Measurements from ENCODE around the gene ZNF143.
"Not testable (repeated sequence)": the region's sequence is repeated elsewhere in the genome, so short reads cannot be mapped to it uniquely, and the experiment has no call there.

Gene ZNF143

GRCh38 chr11:9533736-9534473 lies 73.1 kb downstream of the ZNF143 start:
- Histone ChIP-seq H3K9me2 (replicated peaks; ENCODE audit: control insufficient read depth, low read length) (no peaks in the 10 kb centered on the region), H3K36me3 (ENCODE audit: control insufficient read depth, low read length) (peaks cover 1% of the 10 kb centered on the region; the same call in 1 of the 2 replicates), H3F3A (ENCODE audit: control insufficient read depth, insufficient read depth) (peaks cover 6% of the 10 kb centered on the region; the same call in 1 of the 2 replicates), H3K4me1 (ENCODE audit: control insufficient read depth, low read length) (peaks cover 14% of the 10 kb centered on the region), H3K4me3 (ENCODE audit: low read length) (no peak overlapping the region), H3K79me2 (ENCODE audit: control insufficient read depth, low read length) (no peaks in the 10 kb centered on the region), H3K27me3 (ENCODE audit: control insufficient read depth, low read length) (no peaks in the 10 kb centered on the region), H3K9me3 (ENCODE audit: control insufficient read depth, insufficient read depth, low read length) (no peaks in the 10 kb centered on the region), H3K4me2 (ENCODE audit: low read length) (no peak overlapping the region), H4K20me1 (ENCODE audit: control insufficient read depth, insufficient read depth, low read depth, low read length) (no peaks in the 10 kb centered on the region), H3K27ac (ENCODE audit: low read depth, low read length) (no peak overlapping the region)
- no peak for TF ChIP-seq EZH2phosphoT487 (IDR thresholded peaks at IDR 0.05; ENCODE audit: borderline replicate concordance, low read length)
- no peak for TF ChIP-seq CTCF (IDR thresholded peaks at IDR 0.05; ENCODE audit: low read depth, low read length, poor library complexity, severe bottlenecking)

- Histone ChIP-seq H3K36me3 (ENCODE audit: control insufficient read depth, low read length) (no peaks in the 10 kb centered on the region), H3F3A (ENCODE audit: control insufficient read depth, insufficient read depth) (peaks cover 6% of the 10 kb centered on the region; the same call in 1 of the 2 replicates), H4K20me1 (ENCODE audit: control insufficient read depth, insufficient read depth, low read depth, low read length) (no peaks in the 10 kb centered on the region), H3K9me2 (replicated peaks; ENCODE audit: control insufficient read depth, low read length) (no peaks in the 10 kb centered on the region), H3K27me3 (ENCODE audit: control insufficient read depth, low read length) (no peaks in the 10 kb centered on the region), H3K9me3 (ENCODE audit: control insufficient read depth, insufficient read depth, low read length) (no peaks in the 10 kb centered on the region), H3K27ac (ENCODE audit: low read depth, low read length) (no peak overlapping the region), H3K79me2 (ENCODE audit: control insufficient read depth, low read length) (no peaks in the 10 kb centered on the region), H3K4me2 (ENCODE audit: low read length) (no peak overlapping the region), H3K4me1 (ENCODE audit: control insufficient read depth, low read length) (peaks cover 14% of the 10 kb centered on the region), H3K4me3 (ENCODE audit: low read length) (no peak overlapping the region)
- TF ChIP-seq CTCF (IDR thresholded peaks at IDR 0.05; ENCODE audit: low read depth, low read length, poor library complexity, severe bottlenecking) = peak; percentile 96
- no peak for TF ChIP-seq EZH2phosphoT487 (IDR thresholded peaks at IDR 0.05; ENCODE audit: borderline replicate concordance, low read length)
Measured at GRCh38 chr11:9535189-9535781, 74.5 kb downstream of the ZNF143 start.

- H3K4me1 ChIP-seq (ENCODE audit: control insufficient read depth, low read length) = peaks cover 13% of the 10 kb centered on the region
- H3K9me2 ChIP-seq (replicated peaks; ENCODE audit: control insufficient read depth, low read length) = no peaks in the 10 kb centered on the region
- H3K36me3 ChIP-seq (ENCODE audit: control insufficient read depth, low read length) = no peaks in the 10 kb centered on the region
- no peaks in the 10 kb centered on the region for H3K79me2 ChIP-seq (ENCODE audit: control insufficient read depth, low read length)
- H3K4me2 ChIP-seq (ENCODE audit: low read length) = no peak overlapping the region
- no peaks in the 10 kb centered on the region for H3K9me3 ChIP-seq (ENCODE audit: control insufficient read depth, insufficient read depth, low read length)
- H3K27ac ChIP-seq (ENCODE audit: low read depth, low read length) = no peak overlapping the region
- TF ChIP-seq EZH2phosphoT487 (IDR thresholded peaks at IDR 0.05; ENCODE audit: borderline replicate concordance, low read length) = no peak
- no peak for TF ChIP-seq CTCF (IDR thresholded peaks at IDR 0.05; ENCODE audit: low read depth, low read length, poor library complexity, severe bottlenecking)
- no peaks in the 10 kb centered on the region for H3K27me3 ChIP-seq (ENCODE audit: control insufficient read depth, low read length)
- no peaks in the 10 kb centered on the region for H4K20me1 ChIP-seq (ENCODE audit: control insufficient read depth, insufficient read depth, low read depth, low read length)
- peaks cover 4% of the 10 kb centered on the region; the same call in 1 of the 2 replicates for H3F3A ChIP-seq (ENCODE audit: control insufficient read depth, insufficient read depth)
- H3K4me3 ChIP-seq (ENCODE audit: low read length) = no peak overlapping the region
Measured at GRCh38 chr11:9538548-9538947, 77.7 kb downstream of the ZNF143 start.

- H3K9me3 ChIP-seq (ENCODE audit: control insufficient read depth, insufficient read depth, low read length); H3K79me2 ChIP-seq (ENCODE audit: control insufficient read depth, low read length); H3K36me3 ChIP-seq (ENCODE audit: control insufficient read depth, low read length); H3K9me2 ChIP-seq (replicated peaks; ENCODE audit: control insufficient read depth, low read length); H3K4me1 ChIP-seq (ENCODE audit: control insufficient read depth, low read length); H3F3A ChIP-seq (ENCODE audit: control insufficient read depth, insufficient read depth); H3K27me3 ChIP-seq (ENCODE audit: control insufficient read depth, low read length); H3K4me2 ChIP-seq (ENCODE audit: low read length); H3K27ac ChIP-seq (ENCODE audit: low read depth, low read length); H3K4me3 ChIP-seq (ENCODE audit: low read length); H4K20me1 ChIP-seq (ENCODE audit: control insufficient read depth, insufficient read depth, low read depth, low read length): not testable (repeated sequence)
Measured at GRCh38 chr11:9549216-9549615, 88.4 kb downstream of the ZNF143 start.

Data from DOHH2 (cell line).